ENCODE measurements around the gene FHIT.
A peak's percentile ranks its signal among the peaks of the same experiment; 100 is the strongest.
"Not testable (repeated sequence)": the region's sequence is repeated elsewhere in the genome, so short reads cannot be mapped to it uniquely, and the experiment has no call there.

Gene FHIT

GRCh38 chr3:61051666-61052065, 199.6 kb downstream of the FHIT start:
- no peak for DNase-seq

- not testable (repeated sequence) for DNase-seq
Observed at GRCh38 chr3:61045169-61045568, 206.1 kb downstream of the FHIT start.

GRCh38 chr3:61043156-61043555, 208.1 kb downstream of the FHIT start:
- no peak for DNase-seq

- no peak for DNase-seq
Observed at GRCh38 chr3:61040618-61041017, 210.6 kb downstream of the FHIT start.

- no peak for DNase-seq
Observed at GRCh38 chr3:61035573-61035972, 215.7 kb downstream of the FHIT start.

GRCh38 chr3:61032991-61033390, 218.3 kb downstream of the FHIT start:
- DNase-seq, result no peak

GRCh38 chr3:61031503-61031902, 219.7 kb downstream of the FHIT start:
- DNase-seq, result no peak

GRCh38 chr3:61030469-61031035, 220.7 kb downstream of the FHIT start:
- no peak for DNase-seq

- DNase-seq, result no peak
Observed at GRCh38 chr3:61029194-61029593, 222.1 kb downstream of the FHIT start.

- no peak for DNase-seq
Observed at GRCh38 chr3:61018807-61019206, 232.4 kb downstream of the FHIT start.

GRCh38 chr3:61017028-61017427, 234.2 kb downstream of the FHIT start:
- not testable (repeated sequence) for DNase-seq

- no peak for DNase-seq
Observed at GRCh38 chr3:61015859-61016258, 235.4 kb downstream of the FHIT start.

GRCh38 chr3:61015408-61015807, 235.8 kb downstream of the FHIT start:
- no peak for DNase-seq

GRCh38 chr3:61008998-61009380, 242.3 kb downstream of the FHIT start:
- DNase-seq, result no peak

- no peak for DNase-seq
Observed at GRCh38 chr3:61008153-61008997, 242.9 kb downstream of the FHIT start.

- DNase-seq, result no peak
Observed at GRCh38 chr3:61005591-61005990, 245.7 kb downstream of the FHIT start.

GRCh38 chr3:60998858-60999257, 252.4 kb downstream of the FHIT start:
- DNase-seq, result no peak

GRCh38 chr3:60992395-60992794, 258.9 kb downstream of the FHIT start:
- peak; percentile 49 for DNase-seq

GRCh38 chr3:60990442-60990730, 260.9 kb downstream of the FHIT start:
- no peak for DNase-seq

GRCh38 chr3:60989626-60990441, 261.4 kb downstream of the FHIT start:
- no peak for DNase-seq

- not testable (repeated sequence) for DNase-seq
Observed at GRCh38 chr3:60987191-60987590, 264.1 kb downstream of the FHIT start.

- no peak for DNase-seq
Observed at GRCh38 chr3:60986552-60986951, 264.7 kb downstream of the FHIT start.

GRCh38 chr3:60983906-60984305, 267.3 kb downstream of the FHIT start:
- no peak for DNase-seq

- no peak for DNase-seq
Observed at GRCh38 chr3:60980342-60980692, 270.9 kb downstream of the FHIT start.

Data from NCI-H510A treated with DMSO at 0.1 percent for 48 hours (cell line).